ENCODE data around the gene SEMA6D.

Gene SEMA6D

DNA sequence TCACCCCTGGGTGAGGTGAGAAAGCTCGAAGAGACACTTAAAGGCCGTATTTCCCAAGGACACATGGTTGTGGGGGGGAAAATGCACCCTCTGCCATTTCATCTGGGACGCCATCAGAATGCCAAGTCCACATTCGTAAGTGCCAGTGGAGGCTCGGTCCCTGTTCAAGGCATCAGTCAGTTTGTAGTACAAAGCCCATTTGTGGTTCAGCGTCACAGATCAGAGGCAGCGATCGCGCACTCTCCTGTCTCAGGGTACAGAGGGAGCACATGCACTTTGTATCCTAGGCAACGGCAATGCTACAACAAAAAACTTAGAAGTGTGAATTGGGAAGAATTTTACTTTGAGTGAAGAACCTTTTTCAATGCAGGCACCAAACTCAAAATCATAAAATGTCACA, 27.2 kb downstream of the SEMA6D start:
- no peak for DNase-seq

DNA sequence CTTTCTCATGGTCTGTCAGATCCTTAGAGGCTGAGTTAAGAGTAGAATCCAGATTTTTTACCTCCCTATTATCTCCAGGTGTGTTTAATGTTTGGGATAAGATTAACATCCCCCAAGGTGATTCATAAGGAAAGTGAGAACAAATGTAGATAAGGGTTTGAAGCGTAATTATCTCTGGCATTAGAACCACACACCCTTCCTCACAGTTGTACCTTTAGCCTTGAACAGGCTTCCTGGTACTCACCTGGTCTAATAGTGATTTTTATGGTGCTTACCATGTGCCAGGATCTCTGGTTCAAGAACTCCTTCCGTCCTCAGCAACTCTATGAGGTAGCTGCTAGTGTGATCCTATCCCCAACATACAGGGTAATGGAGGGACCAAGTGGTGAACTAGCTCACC, 27.7 kb downstream of the SEMA6D start:
- DNase-seq: no peak

DNA sequence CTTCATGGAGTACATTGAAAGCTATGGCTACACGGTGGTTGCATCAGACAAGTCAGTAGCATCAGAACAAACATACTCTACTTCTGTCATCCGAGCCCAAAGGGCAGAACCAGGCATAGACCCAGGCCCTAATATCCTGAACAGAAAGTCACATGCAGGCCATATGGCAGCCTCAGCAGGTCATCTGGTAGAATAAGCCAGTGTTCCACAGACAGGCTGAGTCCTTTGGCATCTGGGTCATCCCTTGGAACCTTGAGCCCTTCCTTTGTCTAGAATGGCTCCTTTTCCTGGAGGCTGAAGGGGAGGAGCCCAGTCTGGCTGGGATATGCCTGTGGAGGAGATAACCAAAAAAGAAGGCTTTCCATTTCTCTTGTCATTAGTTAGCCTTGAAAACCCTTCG, 29.2 kb downstream of the SEMA6D start:
- no peak for DNase-seq

- DNase-seq: peak; percentile 20
Measured at GRCh38 chr15:47750030-47750739, 32.9 kb downstream of the SEMA6D start.

DNA sequence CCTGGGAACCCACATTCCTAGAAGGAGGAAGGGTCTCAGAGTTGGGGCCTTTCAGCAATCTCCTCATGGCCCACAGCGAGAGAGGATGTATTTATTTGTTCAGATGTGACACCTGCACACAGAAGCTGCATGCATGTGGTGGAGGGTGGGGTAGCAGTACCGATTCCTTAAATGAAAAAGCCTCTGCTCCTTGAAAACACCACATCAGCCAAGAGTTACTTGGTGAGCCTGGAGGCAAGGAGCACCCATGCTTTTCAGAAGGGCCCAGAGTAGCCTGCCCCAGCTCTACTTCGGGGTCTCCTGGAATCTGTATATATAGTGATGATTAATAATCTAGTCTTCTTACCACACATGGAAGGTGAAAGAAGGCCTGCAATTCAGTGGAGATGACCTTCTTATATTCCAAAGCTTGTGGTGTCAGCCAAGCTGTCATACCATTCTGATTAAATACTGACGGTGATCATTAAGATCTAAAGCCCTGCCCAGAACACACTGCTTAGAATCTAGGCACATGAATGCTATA, 33.5 kb downstream of the SEMA6D start:
- no peak for DNase-seq

DNA sequence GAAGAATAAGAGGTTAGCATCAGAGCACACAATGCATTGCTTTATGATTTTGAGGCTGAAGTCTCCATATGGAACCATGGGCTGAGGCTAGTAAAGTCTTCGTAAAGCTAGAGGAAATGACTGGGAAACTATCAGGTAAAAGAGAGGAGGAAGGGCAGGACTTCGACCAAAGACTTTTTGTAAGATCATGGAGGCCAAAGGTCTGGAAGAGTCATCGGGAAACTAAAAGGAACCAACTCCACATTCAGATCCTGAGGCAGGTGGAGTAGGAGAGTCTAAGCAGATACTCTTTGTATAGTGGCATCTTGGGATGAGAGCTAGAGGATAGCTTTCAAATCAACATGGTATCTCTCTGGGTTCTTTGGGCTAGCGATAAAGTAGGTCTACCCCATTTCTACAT, 36.3 kb downstream of the SEMA6D start:
- DNase-seq: no peak

DNA sequence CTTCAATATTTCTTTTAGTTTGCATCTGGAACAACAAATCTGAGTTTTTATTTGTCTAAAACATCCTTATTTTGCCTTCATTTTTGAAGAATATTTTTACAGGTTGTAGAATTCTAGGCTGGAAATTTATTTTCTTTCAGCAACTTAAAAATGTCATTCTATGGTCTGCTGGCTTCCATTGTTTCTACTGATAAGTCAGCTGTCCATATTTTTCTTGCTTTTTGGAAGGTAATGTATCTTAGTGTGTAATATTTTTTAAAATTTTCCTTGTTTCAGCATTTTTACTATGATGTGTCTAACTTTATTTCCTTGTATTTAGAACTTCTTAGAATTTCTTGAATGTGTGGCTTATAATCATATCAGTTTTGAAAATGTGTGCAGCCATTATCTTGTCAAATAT, 37.0 kb downstream of the SEMA6D start:
- DNase-seq: no peak

DNA sequence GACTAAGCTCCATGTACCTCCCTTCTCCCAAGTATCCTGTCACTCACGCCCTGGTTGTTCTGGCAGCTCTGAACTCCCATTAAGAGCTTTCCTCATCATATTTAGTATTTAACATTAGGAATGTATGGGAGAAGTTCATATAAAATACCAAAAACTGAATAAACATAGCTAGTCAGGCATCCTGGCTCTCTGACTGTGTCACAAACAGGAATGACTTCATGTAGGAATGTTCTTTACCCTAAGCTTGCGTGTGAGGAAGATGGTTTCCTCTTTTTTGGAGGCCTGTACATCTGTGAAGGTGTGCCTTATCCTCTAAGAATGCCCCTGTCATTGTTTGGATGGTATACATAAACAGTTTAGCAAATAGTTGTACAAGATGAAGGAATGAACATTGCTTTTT, 38.6 kb downstream of the SEMA6D start:
- no peak for DNase-seq

GRCh38 chr15:47756872-47757271, 39.6 kb downstream of the SEMA6D start:
- peak; percentile 7 for DNase-seq

GRCh38 chr15:47757331-47757730, 40.0 kb downstream of the SEMA6D start:
- DNase-seq: no peak

DNA sequence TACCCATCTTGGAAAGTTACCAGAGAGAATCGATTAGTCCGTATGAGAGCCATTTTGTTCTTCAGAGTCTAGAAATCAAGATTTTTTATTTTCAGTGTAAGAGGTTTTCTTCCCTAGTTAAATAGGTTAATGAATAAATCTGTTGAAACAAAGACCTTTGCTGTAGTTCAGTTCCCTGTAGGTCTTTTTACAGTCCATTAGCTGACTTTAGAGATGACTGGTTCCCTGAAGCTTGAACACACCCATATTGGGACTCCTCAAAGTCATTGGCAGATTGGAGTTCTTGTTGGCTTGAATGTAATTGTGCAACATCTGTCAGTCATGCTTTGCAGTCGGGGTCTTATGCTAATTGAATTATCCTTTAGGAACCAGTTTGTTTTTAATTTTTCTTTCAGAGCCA, 45.3 kb downstream of the SEMA6D start:
- no peak for DNase-seq

DNA sequence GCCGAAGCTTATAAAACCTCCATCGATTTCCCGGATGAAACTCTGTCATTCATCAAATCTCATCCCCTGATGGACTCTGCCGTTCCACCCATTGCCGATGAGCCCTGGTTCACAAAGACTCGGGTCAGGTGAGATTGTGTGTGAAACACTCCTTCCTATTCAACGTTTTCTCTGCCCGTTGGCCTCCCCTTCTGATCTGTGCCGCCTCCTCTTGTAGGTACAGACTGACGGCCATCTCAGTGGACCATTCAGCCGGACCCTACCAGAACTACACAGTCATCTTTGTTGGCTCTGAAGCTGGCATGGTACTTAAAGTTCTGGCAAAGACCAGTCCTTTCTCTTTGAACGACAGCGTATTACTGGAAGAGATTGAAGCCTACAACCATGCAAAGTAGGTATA, 47.4 kb downstream of the SEMA6D start:
- no peak for DNase-seq

GRCh38 chr15:47766406-47766805, 49.1 kb downstream of the SEMA6D start:
- DNase-seq: no peak

- no peak for DNase-seq
Measured at GRCh38 chr15:47767035-47767434, 49.7 kb downstream of the SEMA6D start.

DNA sequence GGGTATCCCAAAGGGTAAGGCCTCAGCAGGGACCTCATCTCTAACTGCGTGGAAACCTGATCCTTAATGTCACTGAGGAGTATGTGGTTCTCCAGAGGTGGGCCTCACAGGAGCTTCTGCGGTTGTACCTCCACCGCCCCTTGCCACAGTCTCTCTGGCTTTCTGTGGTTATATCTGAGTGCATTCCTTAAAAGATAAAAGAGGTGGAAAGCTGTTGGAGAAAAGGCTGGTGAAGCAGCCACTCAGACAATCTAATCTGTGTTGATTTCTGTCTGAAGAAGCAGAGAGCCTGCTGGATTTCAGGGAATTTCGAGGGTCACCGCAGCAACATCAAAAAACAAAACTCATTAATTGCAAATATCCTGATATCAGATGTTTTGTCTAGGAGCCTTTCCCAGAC, 51.4 kb downstream of the SEMA6D start:
- DNase-seq: no peak

DNA sequence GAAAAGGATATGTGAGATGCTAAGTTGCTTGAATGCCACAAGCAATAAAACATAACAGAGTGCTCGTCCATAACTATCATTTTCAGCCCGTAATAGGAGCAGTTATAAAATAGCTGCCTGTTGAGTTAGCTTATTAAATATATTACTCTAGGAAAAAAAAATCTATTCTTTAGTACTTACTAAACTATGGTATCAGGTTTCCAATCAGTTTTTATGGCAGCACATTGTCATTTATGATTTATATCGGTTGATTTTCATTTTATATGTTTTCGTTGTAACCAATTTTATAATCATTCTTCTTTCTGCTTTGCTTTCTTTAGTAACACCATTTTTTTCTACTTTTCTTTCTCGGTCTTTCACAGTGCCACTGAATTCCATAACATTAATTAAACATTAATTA, 51.9 kb downstream of the SEMA6D start:
- DNase-seq: no peak

DNA sequence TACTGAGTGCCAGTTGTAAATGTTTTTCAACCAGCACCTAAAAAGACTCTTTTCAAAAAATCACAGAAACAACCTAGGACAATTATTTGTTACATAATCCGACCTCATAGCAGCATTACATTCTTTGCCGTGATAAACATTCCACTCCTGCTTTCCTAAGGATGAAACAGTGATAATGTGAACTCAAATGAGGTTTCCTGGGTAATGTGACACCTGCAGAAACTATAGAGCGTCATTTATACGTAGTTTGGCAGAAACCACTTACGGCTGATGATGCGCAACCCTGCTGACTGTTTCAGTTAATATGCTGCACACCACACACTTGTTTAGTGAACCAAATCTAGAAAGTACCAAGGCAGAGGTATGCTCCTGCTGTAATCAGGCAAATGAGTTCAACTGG, 55.8 kb downstream of the SEMA6D start:
- no peak for DNase-seq

- DNase-seq: no peak
Measured at GRCh38 chr15:47778263-47778770, 61.0 kb downstream of the SEMA6D start.

DNA sequence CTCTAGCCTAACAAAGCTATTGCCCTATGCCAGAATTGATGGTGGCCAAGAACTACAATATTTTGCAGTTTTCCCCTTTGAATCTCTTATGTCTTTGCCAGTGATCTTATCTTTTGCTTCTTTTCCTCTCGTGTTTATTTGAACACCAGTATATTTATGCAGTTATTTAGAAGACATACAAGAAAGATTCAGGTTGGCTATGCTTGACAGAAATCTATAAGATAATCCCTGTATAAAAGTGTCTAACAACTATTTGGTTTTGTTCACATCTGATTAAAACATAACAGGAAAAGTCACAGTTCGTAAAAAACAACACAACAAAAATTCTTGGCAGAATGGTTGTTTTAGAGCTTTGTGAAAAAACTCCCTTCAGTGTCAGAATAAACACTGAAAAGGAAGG, 63.7 kb downstream of the SEMA6D start:
- no peak for DNase-seq

- DNase-seq: no peak
Measured at GRCh38 chr15:47781527-47781926, 64.2 kb downstream of the SEMA6D start.

GRCh38 chr15:47784820-47785219, 67.5 kb downstream of the SEMA6D start:
- DNase-seq: no peak

DNA sequence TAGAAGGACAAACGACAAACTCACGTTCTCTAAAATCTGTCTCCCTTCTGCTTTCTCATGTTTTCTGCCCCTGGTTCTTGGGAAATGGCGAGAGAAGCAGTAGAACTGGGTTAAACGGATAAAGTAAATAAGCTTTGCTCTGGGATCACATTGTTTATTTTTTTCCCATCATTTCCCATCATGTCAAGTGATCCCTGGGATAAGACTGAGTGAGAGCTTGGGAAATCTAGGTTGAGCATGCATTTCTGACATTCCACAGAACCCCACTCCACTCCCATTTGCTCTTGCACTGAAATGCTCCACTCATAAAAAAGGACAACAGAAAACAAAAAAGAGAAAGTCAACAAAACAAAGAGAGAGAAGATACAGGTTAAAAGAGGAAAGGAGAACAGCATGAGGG, 69.1 kb downstream of the SEMA6D start:
- no peak for DNase-seq

DNA sequence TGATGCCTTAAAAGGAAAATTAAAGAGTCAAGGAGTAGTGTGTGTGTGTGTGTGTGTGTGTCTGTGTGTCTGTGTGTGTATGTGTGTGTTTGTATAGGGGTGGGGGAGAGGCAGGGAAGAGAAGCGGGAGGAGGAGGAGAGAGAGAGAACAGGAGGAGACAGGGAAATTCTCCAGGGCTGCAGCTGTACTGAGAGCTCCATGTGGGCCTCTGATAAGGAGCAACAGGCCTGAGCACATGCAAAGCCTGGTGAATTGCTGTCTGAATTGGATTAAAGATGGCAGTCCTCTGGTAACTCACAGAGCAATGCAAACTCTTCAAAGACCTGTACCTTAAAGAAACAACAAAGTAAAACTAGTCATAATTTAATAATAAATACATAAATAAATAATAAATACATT, 70.6 kb downstream of the SEMA6D start:
- no peak for DNase-seq

- no peak for DNase-seq
Measured at GRCh38 chr15:47788685-47789084, 71.4 kb downstream of the SEMA6D start.

GRCh38 chr15:47791161-47791560, 73.9 kb downstream of the SEMA6D start:
- DNase-seq: no peak

All from 8988T (cell line).